Amniotic stem cell (primary cell): ENCODE results near the gene LETM1.

ENCODE experiments used
- DNase-seq: peaks from one replicate; lab custom pipeline; 2025; lab: John Stamatoyannopoulos, UW

LETM1 gene

DNA sequence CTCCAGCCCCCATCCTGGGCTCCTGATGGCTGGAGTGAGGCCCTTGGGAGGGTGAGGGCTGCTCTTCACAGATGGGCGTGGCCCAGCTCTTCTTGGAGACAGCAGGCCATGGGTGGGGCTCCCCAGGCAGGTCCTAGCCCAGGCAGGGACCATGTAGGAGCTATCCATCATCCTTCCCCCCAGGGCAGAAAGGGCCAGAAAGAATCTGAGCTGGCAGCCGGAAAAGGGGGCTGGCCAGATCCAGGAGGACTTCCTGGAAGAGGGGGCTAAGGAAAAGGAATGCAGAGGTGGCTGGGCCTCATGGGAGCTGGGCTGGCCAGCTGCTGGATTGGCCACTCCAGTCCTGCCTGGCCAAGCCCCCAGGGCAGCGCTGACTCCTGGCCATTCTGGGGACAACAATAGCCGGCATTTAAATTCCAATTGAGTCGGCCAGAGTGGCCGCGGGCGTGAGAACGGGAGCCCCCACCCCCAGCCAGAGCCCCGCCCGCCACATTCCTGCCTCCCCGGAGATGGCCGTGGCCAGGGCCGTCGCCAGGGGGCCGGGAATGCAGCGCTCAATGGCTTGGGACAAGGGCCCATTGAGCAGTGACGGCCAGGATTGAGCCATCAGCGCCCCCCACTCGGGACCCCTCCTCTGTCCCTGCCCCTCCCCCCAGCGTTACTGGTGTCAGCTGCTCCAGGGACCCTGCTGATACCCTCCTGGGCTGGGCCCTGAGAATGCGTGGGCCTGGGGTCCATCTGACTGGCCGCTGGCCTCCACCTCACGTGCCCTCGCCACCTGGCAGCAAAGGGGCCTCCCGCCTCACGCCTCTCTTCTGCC lies 77.9 kb downstream of the LETM1 start:
- no peak for DNase-seq

DNA sequence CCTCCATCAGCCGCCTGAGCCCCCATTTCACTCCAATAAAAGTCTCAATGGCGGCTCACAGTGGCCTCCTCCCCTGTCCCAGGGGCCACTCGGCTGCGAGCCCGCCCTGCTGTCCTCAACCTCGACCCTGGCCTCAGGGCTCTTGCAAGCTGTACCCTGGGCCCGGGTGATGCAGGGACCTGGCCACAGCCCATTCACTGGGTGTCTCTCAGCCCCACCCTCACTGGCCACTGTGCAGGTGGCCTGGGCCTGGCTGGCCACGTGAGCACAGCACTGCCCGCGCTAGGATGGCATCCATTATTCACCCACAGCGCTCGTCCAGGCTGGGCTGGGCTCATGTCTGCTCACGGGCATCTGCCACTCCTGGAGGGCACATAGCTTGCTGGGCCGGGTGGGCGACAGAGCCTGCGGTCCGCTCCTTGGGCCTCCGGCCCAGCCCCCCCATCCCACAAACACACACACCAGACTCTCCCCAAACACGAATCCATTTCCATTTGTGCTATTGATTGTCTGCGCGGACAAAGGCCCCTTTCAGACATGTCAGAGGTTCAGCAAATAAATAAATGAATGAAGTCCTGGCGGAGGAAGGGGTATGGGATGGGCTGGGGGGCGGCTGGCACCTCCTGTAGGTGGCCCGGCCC lies 79.3 kb downstream of the LETM1 start:
- DNase-seq = no peak

DNA sequence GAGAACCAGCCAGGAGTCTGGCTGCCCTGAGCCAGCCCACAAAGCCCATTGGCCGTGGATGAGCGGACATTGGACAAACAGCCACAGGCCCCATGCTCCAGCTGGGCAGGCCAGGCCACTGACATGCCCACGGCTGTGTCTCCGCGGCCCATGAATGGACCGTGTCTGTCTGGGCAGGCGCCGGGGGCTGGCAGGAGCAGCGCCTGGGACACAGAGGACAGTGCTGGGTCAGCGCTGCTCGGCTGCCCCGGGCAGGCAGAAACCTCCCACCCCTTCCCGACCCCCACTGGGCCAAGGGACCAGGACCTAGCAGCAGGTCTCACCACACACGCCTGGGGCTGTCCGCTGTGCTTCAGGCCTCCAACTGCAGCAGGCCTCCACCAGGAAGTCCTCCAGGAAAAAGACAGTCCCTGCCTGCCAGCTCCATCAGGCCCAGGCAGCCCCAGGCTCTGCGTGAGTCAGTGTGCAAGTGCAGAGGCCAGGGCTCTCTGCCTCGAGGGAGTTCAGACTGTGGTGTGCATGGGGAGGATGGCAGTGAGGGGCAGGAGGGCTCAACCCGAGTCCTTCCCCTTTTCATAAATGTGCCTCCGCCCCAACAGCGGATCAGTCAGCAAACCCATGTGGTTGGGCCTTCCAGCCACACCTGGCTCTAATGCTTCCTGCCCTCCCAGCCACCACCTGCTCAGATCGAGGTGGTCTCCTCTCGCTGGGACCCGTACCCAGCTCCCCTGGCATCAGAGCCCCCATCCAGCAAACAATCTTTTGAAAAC lies 80.0 kb downstream of the LETM1 start:
- no peak for DNase-seq

DNA sequence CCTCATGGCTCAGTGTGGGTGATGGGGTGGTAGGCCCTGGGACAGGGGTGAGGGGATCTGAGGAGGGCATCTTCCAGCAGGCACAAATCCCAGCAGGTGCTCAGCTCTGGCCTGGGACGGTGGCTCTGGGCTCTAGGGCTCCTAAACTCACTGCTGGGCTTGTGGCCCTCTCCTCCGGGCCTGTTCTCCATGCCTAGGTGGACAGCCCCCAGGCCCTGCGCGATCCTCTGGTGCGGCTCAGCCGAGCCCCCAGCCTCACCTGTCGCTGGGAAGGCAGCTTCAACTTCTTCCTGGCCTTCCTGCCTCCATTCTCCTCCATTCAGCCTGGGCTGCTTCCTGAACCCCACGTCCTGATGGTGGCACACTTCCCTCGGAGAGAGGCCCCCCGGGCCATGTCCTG lies 82.2 kb downstream of the LETM1 start:
- no peak for DNase-seq

DNA sequence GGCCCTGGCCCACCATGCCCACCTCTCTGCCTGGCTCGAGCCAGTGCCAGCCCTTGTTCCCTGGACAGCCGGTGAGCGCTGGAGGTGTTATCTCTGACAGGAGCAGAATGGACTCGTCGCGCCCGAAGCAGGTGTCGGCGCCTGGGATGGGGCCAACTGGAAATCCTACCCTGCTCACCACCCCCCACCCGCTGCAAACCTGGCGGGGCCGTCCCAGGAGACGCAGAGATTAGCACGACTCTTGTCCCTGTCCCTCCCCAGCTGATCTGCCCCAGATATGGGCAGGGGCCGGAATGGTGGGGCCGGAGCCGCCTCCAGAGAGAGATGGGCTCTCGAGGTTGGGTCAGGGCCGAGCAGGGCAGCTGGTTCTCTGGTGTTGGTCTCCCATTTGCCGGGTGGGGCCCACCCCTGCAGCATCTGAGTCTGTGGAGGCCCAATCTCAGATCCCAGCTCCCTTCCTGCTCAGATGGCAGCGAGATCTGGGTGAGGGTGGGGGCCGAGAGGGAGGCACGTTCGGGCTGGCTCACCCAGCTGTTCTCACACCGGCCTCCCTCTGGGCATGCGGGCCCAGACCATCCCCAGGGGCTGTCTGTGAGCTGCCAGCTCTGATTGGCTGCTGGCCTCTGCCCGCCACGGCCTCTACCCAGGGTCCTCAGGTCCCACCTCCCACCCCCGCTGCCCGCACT lies 83.0 kb downstream of the LETM1 start:
- DNase-seq = no peak

DNA sequence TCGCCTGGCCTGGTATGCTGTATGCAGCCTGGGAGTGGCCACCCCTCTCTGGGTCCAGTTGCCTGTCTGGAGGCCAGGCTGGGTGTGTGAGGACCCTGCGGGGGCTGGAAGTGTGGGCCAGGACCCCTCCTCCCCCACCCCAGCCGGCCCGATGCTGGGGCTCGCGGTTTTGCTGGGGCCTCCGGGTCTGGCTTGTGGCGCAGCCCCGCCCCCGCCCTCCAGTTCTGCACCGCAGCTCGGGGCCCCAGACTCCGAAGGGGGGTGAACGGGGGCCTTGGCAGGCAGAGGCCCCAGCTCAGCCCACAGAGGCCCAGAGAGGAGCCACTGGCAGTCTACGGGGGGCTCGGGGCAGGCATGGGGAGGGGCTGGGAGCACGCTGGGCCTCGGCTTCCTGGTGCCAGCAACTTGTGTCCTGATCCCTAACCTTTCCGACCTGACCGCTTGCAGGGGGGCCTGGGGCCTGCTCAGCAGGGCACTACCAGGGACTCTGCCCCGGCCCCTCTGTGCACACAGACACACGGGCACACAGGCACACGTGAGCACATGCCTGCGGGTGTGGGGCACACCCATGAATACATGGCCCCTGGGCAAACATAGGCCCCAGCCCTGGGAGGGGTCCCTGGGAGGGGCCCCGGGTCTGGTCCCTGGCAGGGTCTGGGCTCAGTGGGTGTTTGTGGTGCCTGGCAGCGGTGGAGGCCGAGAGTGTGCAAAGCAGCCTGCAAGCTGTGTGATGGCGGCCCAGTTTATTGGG lies 84.2 kb downstream of the LETM1 start:
- DNase-seq = no peak

DNA sequence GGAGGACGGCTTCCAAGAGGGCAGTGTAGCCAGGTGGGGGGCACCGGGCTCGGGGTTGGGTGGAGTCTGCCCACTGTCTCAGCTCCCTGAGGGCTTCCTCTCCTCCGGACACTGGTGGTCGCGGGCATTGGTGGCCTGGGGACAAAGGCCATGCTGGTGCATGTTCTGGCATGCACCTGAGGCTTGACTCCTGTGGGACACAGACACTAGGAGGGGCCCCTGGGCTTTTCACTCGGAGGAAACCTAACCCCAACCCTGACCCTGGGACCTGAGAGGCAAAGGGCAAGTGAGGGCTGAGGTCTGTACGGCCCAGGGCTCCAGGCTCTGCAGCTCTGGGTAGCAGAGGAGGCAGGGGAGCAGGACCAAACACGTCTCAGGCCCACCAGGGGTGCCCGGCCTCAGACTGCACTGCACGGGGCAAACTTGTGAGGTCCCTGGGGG lies 85.1 kb downstream of the LETM1 start:
- no peak for DNase-seq

DNA sequence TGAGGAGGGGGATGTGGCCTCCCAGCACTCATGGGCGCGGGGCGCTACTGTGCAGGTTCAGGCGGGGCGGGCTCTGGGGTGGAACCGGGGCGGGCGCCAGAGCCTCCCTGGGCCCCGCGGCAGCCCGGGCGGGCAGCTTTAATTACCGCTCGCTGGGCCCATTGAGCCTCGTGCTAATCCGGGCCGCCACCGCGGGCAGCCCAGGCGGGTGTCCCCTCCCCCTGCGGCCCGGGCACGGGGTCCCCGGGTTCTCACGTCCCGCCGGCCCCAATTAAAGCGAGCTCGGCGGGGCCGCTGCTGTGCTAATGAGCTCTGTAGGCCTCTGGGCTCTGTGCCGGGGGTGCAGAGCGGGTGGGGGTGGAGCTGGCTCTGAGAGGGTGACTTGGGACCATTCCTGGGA lies 85.7 kb downstream of the LETM1 start:
- DNase-seq = no peak

DNA sequence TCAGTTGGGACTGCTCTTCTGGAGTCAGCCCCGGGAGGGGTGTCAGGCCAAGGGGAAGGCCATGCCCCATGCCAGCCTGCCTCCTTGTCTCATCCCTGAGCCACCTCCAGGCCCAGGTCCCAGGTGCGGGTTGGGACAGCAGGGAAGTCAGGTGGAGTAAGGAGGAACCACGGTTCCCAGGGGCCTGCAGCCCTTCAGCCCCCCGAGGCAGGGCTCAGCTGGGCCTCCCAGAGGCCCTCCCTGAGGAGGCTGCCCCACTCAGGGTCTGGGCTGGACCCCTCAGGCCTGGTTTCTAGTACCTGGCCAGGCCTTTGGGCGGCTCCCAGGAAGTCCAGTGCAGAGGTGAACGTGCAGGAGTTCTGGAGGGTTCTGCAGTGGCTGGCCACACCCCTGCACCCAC lies 86.3 kb downstream of the LETM1 start:
- no peak for DNase-seq

DNA sequence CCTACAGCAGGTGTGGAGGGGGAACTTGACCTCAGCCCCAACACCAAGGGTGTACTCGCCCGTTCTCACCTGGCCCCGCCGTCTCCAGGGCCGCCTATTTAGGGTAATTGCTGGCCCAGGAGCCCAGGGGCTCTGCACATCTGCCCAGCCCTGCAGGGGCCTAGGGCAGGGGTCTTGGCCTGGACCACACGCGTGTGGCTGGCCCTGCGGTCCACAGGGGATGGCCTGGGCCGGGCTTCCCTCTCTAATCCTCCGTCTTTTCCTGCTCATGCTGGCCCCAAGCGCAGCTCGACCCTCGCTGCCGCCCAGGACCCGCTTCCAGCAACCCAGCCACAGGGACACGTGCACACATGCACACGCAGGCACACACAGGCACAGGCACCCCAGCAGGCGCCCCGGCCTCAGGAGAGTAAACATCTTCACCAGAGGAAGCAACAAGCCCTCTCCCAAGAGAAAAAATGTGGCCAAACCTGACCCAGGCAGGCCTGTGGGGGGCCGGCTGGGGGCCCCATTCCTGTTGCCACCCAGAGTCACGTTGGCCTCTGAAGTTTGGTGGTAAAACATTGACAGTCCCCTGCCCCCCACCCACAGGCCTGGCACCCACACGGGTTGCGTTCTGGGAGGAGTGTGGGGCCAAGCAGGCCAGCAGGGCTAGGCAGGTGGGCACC lies 87.5 kb downstream of the LETM1 start:
- no peak for DNase-seq

DNA sequence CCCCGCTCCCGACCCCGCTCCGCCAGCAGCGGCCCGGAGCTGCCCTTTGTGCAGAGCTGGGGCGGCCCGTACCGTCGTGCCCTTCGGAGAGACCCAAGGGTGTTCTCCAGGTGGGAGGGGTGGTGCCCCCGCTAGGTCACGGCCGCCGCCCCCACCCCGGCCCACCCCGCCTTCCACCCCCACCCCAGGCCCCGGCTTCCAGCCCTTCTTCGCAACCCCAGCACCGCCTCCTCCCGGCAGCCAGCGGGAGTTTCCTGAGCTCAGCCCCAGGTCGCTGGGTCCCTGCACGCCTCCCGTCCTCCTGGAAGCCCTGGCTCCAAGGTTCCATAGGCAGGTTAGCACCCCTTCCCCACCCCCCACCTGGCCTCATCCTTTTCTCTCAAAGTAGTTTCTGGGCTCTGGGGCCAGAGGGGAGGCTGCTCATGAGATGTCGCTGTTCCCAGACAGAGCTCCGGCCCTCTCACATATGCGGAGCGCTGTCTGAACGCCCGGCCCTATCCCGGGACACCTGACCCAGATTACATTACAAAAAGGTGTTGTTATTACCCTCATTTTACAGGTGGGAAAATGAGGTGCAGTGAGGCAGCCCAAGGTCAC lies 88.1 kb downstream of the LETM1 start:
- DNase-seq = no peak

DNA sequence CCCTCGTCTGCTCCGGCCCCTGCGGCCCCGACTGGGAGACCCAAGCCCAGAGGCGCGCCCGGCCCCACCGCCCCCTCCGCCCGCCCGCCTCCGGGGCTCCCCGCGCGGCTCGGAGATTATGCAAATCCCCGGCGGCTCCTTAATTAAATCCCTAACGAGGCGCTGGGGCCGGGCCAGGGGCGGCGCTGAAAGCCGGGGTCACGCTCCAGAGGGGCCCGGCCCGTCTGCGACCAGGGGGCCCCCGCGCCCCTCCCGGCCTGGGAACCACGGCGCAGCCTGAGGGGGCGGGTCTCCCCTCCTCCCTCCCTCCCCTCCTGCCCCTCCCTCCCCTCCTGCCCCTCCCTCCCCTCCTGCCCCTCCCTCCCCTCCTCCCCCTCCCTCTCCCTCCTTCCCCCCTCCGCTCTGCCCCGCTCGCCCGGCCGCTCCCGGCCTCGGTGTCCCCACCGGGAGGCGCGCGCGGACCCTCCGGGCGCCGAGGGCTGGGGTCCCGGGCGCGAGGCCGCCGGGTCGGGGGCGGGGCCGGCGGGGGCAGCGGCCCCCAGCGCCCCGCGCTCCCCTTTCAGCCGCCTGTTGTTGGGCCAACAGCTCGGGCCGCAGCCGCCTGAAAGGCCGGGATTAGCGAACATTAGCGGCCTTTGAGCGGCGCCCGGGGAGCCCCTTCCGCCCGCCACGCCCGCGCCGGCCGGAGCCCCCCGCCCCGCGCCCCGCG lies 88.7 kb downstream of the LETM1 start:
- DNase-seq = no peak

DNA sequence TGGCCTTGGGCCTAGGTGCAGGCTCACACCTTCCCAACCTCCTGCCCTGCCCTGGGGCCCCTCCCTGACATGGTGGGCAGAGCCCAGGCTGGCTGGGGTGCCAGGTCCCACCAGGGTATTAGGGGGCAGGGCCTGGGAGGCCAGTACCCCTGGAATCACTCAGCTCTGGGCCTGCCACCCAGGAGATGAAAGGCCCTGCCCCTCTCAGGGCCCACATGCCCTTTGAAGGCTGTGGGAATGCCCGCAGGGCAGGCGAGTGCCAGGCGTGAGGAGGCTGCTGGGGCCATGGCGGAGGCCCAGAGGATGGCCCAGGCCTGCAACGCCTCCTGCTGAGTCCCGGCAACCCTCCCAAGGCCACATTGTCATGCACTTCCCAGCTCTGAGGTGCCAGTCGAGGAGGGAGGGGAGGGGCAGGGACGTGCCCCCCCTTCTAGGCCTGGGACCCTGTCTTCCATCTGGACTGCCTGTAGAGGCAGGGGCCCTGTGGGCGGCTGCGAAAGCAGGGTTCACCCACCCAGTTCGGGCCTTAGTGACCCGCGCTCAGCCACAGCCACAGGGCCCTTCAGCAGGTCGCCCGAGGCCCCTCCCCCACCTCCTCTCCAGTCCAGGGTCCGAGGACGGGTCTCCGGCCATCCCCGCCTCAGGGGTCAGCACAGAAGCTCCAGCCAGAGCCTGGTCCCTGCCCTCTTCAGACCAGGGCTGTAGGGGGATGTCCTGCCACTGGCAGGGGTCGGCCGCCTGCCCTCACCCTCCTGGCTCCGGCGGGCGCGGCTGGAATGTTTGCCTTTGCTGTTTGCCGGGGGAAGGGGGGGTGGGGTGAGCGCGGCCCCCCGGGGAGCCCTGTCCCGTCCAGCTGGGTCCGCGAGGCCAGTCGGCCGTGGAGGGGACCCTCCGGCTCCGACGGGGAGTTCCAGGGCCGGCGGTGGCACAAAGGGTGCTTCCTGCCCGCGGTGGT lies 89.6 kb downstream of the LETM1 start:
- DNase-seq = no peak

DNA sequence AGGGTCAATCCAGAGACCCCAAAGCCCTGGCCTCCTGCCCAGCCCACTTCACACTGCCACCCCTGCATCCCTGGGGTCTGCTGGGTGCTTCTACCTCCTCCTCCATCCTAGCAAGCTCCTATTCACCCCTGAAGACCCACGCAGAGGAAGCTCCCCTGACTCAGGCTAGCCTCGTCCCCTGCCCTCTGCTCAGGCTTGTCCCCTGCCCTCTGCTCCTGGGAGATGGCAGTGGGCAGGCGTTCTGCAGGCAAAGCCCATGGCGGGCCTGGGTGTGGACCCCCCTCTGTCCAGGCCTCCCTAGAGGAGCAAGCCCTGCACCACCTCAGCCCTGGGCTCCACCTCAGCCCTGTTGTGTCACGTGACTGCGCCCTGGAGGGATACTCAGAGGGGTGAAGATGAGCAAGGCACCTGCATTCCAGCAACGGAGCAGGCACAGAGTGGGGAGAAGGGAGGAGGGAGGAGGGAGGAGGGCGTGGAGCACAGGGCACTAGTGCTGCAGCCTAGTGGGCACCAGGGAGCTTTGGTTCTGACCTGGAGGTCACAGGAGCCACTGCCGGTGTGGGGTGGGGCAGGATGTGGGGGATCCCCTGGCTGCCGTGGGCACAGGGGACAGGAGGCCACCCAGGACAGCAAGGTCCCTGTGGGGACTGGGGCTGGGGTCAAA lies 90.4 kb downstream of the LETM1 start:
- no peak for DNase-seq

DNA sequence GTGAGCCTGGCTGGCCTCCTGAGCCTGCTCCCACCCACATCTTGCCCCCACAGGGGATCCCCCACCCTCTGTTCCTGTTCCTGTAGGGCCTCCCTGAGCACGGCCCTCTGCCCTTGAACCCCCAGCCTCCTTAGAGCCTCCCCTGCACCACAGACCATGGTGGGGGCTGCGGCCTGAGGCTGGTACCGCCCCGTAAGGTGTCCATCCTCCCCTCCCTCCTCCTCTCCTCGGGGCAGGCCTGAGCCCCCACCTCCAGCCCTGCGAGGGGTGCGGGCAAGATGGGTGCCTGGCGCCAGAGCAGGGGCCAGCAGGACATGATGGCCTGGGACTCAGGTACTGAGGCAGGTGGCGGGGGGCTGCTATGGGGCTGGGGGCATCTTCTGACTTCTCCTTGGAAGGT lies 91.3 kb downstream of the LETM1 start:
- DNase-seq = no peak

DNA sequence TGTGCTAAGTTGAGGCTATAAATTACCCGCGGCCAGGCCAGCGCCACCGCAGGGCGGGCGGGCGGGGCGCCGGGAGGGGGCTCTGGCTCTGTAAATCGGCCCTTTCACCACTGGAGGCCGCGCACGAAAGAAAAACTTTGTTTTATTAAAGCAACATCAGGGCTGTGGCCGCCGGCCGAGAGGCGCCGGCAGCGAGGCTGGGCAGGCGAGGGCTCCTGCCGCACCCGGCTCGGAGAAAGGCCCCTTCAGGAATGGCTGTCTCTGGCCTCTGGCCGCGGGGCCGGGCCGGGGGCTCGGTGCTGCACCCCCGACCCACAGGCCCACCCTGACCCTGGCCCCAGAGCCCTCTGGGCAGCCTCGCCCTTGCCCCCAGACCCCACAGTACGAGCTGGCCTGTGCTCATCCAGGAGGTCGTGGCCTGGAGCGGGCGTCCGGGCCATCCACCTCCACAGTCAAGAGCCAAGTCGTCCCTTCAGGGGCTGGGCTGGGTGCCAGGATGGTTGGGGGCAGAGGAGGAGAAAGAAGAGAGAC lies 92.3 kb downstream of the LETM1 start:
- DNase-seq = no peak

DNA sequence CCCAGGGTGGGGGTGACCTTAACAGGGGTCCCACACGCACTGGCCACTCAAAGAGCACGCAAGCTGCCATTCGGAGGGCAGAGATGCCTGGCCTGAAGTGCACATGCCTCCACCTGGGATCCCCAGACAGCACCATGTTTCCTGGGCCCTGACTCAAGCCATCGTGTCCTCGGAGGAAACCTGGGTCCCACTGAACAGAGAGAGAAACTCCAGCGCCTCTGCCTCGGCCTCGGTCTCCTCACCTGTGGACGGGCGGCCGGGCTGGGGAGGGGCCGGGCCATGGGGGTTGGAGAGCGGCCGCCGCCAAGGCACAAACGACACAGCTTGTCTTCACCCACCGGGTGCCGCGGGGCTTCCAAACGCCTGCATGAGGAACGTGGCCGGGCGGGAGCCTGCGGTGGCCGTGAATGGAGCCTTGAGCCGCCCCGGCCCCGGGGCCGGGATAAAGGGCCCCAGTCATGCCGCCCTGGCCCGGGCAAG lies 92.8 kb downstream of the LETM1 start:
- DNase-seq = no peak
